Activated B cell treated with CpG ODN at 0.5 μM for 24 hours (primary cell): ENCODE measurements around the gene EEFSEC. TPM values are rescaled to one million over a fixed set of nuclear protein-coding genes. Genes with fewer than 3 reads are reported as not detected.

Experiments used
- ATAC-seq: fragments of 200-7000 bp; cut with Tn5 transposase; one replicate; pipeline ENCODE4 v1.10.0; 2021; ENCODE audit warnings: low read depth, mild to moderate bottlenecking, moderate library complexity
- CTCF ChIA-PET: fragments of 350-600 bp; sonication (Branson Sonifier 250); formaldehyde crosslinking; loops from one replicate; lab custom pipeline; 2021; ENCODE audit warnings: antibody characterized with exemption; lab: Charles Lee
- POLR2A ChIA-PET: fragments of 350-600 bp; sonication (Branson Sonifier 250); formaldehyde crosslinking; loops from one replicate; lab custom pipeline; 2021; ENCODE audit warnings: antibody characterized with exemption; lab: Charles Lee
- DNase-seq: peaks from one replicate; pipeline ENCODE4 v3.0.0; 2022
- H3K27ac Mint-ChIP-seq: one replicate; pipeline ENCODE4 v1.8.0; 2020; ENCODE audit warnings: mixed read lengths
- H3K27me3 Mint-ChIP-seq: one replicate; pipeline ENCODE4 v1.8.0; 2021; ENCODE audit warnings: mixed read lengths
- H3K36me3 Mint-ChIP-seq: one replicate; pipeline ENCODE4 v1.8.0; 2021; ENCODE audit warnings: low read depth, mixed read lengths
- H3K4me1 Mint-ChIP-seq: one replicate; pipeline ENCODE4 v1.8.0; 2021; ENCODE audit warnings: mixed read lengths
- H3K4me3 Mint-ChIP-seq: one replicate; pipeline ENCODE4 v1.8.0; 2020; ENCODE audit warnings: mild to moderate bottlenecking, mixed read lengths
- H3K9me3 Mint-ChIP-seq: one replicate; pipeline ENCODE4 v1.8.0; 2020; ENCODE audit warnings: mixed read lengths
- intact Hi-C: fragments of 100-400 bp; cut with micrococcal nuclease; formaldehyde crosslinking; loops from one replicate; pipeline ENCODE4 v1.15.1; 2024
- total RNA-seq: library from RNA; stranded (reverse); gene quantifications from 2 replicates; pipeline ENCODE4 v1.2.3, GENCODE V29; 2022
- TF ChIP-seq, protein P1 (sequence below): fragments of 200-600 bp; IDR thresholded peaks from one replicate; pipeline ENCODE4 v1.8.0; 2022; ENCODE audit warnings: antibody characterized with exemption, mild to moderate bottlenecking

EEFSEC gene
- total RNA-seq, 1 donor from 2014 or later, result 20.0 TPM

DNA sequence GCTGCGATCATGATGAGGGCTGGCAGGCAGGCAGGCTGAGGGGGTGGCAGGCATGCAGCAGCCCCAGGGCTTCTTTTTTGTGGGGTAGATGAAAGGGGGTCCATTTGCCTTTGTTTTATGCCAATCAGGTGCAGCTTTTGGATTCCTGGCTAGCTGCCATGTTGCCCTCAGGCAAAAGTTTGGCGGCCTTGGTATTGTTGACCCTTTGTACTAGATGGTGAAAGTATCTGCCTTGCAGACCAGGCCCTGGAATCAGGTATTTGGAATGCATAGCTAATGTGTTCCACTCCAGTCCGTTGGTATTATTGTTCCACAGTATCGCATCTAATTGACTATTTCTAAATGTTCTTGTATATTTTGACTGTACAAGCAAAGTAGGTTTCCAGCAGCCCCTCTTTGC, 35.0 kb downstream of the EEFSEC start:
- Mint-ChIP-seq H3K36me3 (peaks cover 7% of the 10 kb centered on the region), H3K27ac (no peak overlapping the region), H3K4me1 (peaks cover 10% of the 10 kb centered on the region), H3K4me3 (no peak overlapping the region), H3K9me3 (peaks cover 3% of the 10 kb centered on the region), H3K27me3 (no peaks in the 10 kb centered on the region)
- intact Hi-C loops, result no loop called here
- DNase-seq, result no peak
- no peak for ATAC-seq
- ChIA-PET POLR2A (no interaction called here), CTCF (no interaction called here)
- TF ChIP-seq, protein P1, sequence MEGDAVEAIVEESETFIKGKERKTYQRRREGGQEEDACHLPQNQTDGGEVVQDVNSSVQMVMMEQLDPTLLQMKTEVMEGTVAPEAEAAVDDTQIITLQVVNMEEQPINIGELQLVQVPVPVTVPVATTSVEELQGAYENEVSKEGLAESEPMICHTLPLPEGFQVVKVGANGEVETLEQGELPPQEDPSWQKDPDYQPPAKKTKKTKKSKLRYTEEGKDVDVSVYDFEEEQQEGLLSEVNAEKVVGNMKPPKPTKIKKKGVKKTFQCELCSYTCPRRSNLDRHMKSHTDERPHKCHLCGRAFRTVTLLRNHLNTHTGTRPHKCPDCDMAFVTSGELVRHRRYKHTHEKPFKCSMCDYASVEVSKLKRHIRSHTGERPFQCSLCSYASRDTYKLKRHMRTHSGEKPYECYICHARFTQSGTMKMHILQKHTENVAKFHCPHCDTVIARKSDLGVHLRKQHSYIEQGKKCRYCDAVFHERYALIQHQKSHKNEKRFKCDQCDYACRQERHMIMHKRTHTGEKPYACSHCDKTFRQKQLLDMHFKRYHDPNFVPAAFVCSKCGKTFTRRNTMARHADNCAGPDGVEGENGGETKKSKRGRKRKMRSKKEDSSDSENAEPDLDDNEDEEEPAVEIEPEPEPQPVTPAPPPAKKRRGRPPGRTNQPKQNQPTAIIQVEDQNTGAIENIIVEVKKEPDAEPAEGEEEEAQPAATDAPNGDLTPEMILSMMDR, result no peak

DNA sequence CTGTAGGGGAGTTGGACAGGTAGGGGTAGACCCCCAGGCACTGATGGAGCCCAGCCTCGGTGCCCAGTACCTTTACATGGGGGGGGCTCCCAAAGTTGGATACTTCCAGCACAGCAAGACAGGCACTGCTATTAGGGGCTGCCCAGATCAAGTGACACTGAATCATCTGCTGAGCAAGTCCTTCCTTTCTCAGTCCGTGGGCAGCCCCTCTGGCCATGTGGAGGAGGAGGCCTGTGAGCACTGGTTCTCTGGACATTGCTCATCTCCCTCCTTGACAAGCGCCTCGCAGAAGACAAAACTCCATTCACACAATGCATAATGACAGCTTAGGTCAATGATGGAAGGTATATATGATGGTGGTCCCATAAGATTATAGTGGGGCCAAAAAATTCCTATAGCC, 35.7 kb downstream of the EEFSEC start:
- TF ChIP-seq, protein P1, result no peak
- peaks cover 7% of the 10 kb centered on the region for H3K36me3 Mint-ChIP-seq
- intact Hi-C loops, result no loop called here
- ChIA-PET POLR2A (no interaction called here), CTCF (no interaction called here)
- no peak overlapping the region for H3K27ac Mint-ChIP-seq
- no peak overlapping the region for H3K4me3 Mint-ChIP-seq
- peaks cover 10% of the 10 kb centered on the region for H3K4me1 Mint-ChIP-seq
- ATAC-seq, result no peak
- H3K27me3 Mint-ChIP-seq, result no peaks in the 10 kb centered on the region
- peaks cover 3% of the 10 kb centered on the region for H3K9me3 Mint-ChIP-seq
- no peak for DNase-seq

DNA sequence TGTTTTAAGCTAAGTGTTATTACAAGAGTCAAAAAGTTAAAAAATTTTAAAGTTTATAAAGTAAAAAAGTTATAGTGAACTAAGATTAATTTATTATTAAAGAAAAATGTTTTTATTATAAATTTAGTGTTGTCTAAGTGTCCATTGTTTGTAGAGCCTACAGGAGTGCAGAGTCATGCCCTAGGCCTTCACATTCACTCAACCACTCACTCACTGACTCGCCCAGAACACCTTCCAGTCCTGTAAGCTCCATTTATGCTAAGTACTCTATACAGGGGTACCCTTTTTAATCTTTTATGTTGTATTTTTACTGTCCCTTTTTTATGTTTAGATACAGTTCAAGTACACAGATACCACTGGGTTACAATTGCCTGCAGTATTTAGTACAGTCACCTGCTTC, 37.2 kb downstream of the EEFSEC start:
- ChIA-PET POLR2A (no interaction called here), CTCF (no interaction called here)
- H3K27ac Mint-ChIP-seq, result no peak overlapping the region
- intact Hi-C loops, result no loop called here
- no peaks in the 10 kb centered on the region for H3K36me3 Mint-ChIP-seq
- H3K9me3 Mint-ChIP-seq, result peaks cover 2% of the 10 kb centered on the region
- no peak for ATAC-seq
- no peaks in the 10 kb centered on the region for H3K27me3 Mint-ChIP-seq
- H3K4me1 Mint-ChIP-seq, result peaks cover 10% of the 10 kb centered on the region
- TF ChIP-seq, protein P1, result no peak
- no peak overlapping the region for H3K4me3 Mint-ChIP-seq
- no peak for DNase-seq

DNA sequence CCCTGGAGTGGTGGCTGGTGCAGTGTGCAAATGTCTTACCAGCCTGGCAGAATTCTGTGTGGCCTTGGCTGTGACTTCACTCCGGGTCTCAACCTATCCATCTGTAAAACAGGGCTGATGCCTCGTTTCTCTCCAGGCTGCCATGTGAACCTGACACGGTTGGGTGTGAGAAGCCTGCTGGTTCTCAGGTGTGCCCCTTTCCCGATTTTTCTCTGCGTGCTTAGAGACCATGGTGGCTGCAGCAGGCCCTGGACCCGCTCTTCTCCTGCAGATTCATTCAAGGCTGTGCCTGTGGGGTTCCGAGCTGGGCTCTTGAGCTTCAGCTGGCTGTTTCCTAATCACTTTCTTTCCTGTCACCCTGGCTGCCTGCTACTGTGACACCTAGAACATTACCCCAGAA, 38.9 kb downstream of the EEFSEC start:
- CTCF ChIA-PET, result no interaction called here
- H3K4me1 Mint-ChIP-seq, result peaks cover 14% of the 10 kb centered on the region
- peaks cover 5% of the 10 kb centered on the region for H3K36me3 Mint-ChIP-seq
- H3K4me3 Mint-ChIP-seq, result no peak overlapping the region
- ATAC-seq (no peak), DNase-seq (no peak)
- intact Hi-C loops, result no loop called here
- H3K27me3 Mint-ChIP-seq, result no peaks in the 10 kb centered on the region
- no peak overlapping the region for H3K27ac Mint-ChIP-seq
- TF ChIP-seq, protein P1, result no peak
- no peaks in the 10 kb centered on the region for H3K9me3 Mint-ChIP-seq
- POLR2A ChIA-PET, result no interaction called here

DNA sequence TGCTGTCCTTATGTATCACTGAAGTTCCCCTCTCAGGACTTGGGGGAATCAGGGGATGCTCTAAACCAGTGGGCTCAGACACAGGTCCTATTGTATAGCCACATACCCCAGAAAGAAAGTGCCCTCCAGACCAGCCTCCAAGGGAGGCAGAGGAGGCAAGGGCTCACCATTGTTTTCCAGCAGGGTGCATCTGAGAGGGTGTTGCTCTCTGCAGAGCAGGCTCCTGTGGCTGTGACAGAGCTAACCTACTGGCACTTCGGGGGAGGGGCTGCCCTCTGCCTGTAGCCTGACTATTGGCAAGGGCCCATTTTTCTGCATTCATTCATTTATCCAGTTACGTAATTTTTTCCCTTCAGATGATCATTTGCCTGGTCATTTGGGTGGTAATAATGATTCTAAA, 39.9 kb downstream of the EEFSEC start:
- Mint-ChIP-seq H3K4me3 (no peak overlapping the region), H3K36me3 (peaks cover 7% of the 10 kb centered on the region), H3K27ac (no peak overlapping the region), H3K9me3 (no peaks in the 10 kb centered on the region), H3K27me3 (no peaks in the 10 kb centered on the region), H3K4me1 (peaks cover 7% of the 10 kb centered on the region)
- POLR2A ChIA-PET, result no interaction called here
- DNase-seq, result no peak
- TF ChIP-seq, protein P1, result no peak
- intact Hi-C loops, result no loop called here
- ATAC-seq, result no peak
- CTCF ChIA-PET, result no interaction called here
